ENCODE measurements around the gene CSMD2. TPM values are rescaled to one million over a fixed set of nuclear protein-coding genes. Genes with fewer than 3 reads are reported as not detected.

CSMD2 gene
- total RNA-seq, 2 experiments from 2014 or later: not detected

- CTCF ChIA-PET (ENCODE audit: unreplicated experiment): no interaction called here
- POLR2A ChIA-PET: no interaction called here
- Histone ChIP-seq H3K36me3 (ENCODE audit: insufficient read depth, low read length) (no peaks in the 10 kb centered on the region), H2AFZ (ENCODE audit: low read length) (no peak overlapping the region), H3K4me2 (ENCODE audit: low read length) (no peak overlapping the region), H3K27ac (ENCODE audit: low read depth, low read length, poor library complexity, severe bottlenecking) (no peak overlapping the region), H3K9me3 (ENCODE audit: low read length) (no peaks in the 10 kb centered on the region), H4K20me1 (ENCODE audit: insufficient read depth, low read length) (no peaks in the 10 kb centered on the region), H3K79me2 (ENCODE audit: insufficient read depth, low read depth, low read length) (no peaks in the 10 kb centered on the region), H3K4me3 (ENCODE audit: low read depth, low read length, poor library complexity, severe bottlenecking) (no peak overlapping the region), H3K9me2 (ENCODE audit: insufficient read depth, low read length) (no peaks in the 10 kb centered on the region), H3K4me1 (ENCODE audit: insufficient read depth, low read length, poor library complexity, severe bottlenecking) (no peaks in the 10 kb centered on the region)
- no peak for DNase-seq (ENCODE audit: low spot score)
- BruUV-seq (replicated peaks): no TSS peak
- intact Hi-C loops (cut with micrococcal nuclease; ENCODE audit: unreplicated experiment): no loop called here
- TF ChIP-seq CTCF (conservative IDR thresholded peaks at IDR 0.05; ENCODE audit: low read length) (no peak), EZH2phosphoT487 (IDR thresholded peaks at IDR 0.05; ENCODE audit: borderline replicate concordance, low read depth, low read length) (no peak)
Measured at GRCh38 chr1:33723251-33723650, 441.8 kb downstream of the CSMD2 start.

GRCh38 chr1:33721301-33721815, 443.7 kb downstream of the CSMD2 start:
- no TSS peak for BruUV-seq (replicated peaks)
- Histone ChIP-seq H4K20me1 (ENCODE audit: insufficient read depth, low read length) (no peaks in the 10 kb centered on the region), H3K36me3 (ENCODE audit: insufficient read depth, low read length) (no peaks in the 10 kb centered on the region), H3K9me3 (ENCODE audit: low read length) (no peaks in the 10 kb centered on the region), H3K4me3 (ENCODE audit: low read depth, low read length, poor library complexity, severe bottlenecking) (no peak overlapping the region), H3K79me2 (ENCODE audit: insufficient read depth, low read depth, low read length) (no peaks in the 10 kb centered on the region), H3K9me2 (ENCODE audit: insufficient read depth, low read length) (no peaks in the 10 kb centered on the region), H3K4me1 (ENCODE audit: insufficient read depth, low read length, poor library complexity, severe bottlenecking) (no peaks in the 10 kb centered on the region), H3K27ac (ENCODE audit: low read depth, low read length, poor library complexity, severe bottlenecking) (no peak overlapping the region), H3K4me2 (ENCODE audit: low read length) (no peak overlapping the region), H2AFZ (ENCODE audit: low read length) (no peak overlapping the region)
- intact Hi-C loops (cut with micrococcal nuclease; ENCODE audit: unreplicated experiment): no loop called here
- TF ChIP-seq CTCF (conservative IDR thresholded peaks at IDR 0.05; ENCODE audit: low read length) (no peak), EZH2phosphoT487 (IDR thresholded peaks at IDR 0.05; ENCODE audit: borderline replicate concordance, low read depth, low read length) (no peak)
- DNase-seq (ENCODE audit: low spot score): no peak
- ChIA-PET CTCF (ENCODE audit: unreplicated experiment) (no interaction called here), POLR2A (interaction anchor here (0.7 kb wide), 1 partner anchor 1792 kb away, joined by 3 read pairs; no protein-coding TSS in a partner anchor)

GRCh38 chr1:33719771-33720670, 445.0 kb downstream of the CSMD2 start:
- no TSS peak for BruUV-seq (replicated peaks)
- DNase-seq (ENCODE audit: low spot score): no peak
- CTCF ChIA-PET (ENCODE audit: unreplicated experiment): no interaction called here
- POLR2A ChIA-PET: interaction anchor here (0.6 kb wide), 1 partner anchor 130 kb away, joined by 3 read pairs; no protein-coding TSS in a partner anchor
- TF ChIP-seq EZH2phosphoT487 (IDR thresholded peaks at IDR 0.05; ENCODE audit: borderline replicate concordance, low read depth, low read length) (no peak), CTCF (conservative IDR thresholded peaks at IDR 0.05; ENCODE audit: low read length) (no peak)
- intact Hi-C loops (cut with micrococcal nuclease; ENCODE audit: unreplicated experiment): no loop called here
- H2AFZ ChIP-seq (ENCODE audit: low read length): no peak overlapping the region
- no peaks in the 10 kb centered on the region for H3K4me1 ChIP-seq (ENCODE audit: insufficient read depth, low read length, poor library complexity, severe bottlenecking)
- H3K9me3 ChIP-seq (ENCODE audit: low read length): no peaks in the 10 kb centered on the region
- H3K79me2 ChIP-seq (ENCODE audit: insufficient read depth, low read depth, low read length): no peaks in the 10 kb centered on the region
- no peaks in the 10 kb centered on the region for H3K36me3 ChIP-seq (ENCODE audit: insufficient read depth, low read length)
- H4K20me1 ChIP-seq (ENCODE audit: insufficient read depth, low read length): no peaks in the 10 kb centered on the region
- no peak overlapping the region for H3K4me2 ChIP-seq (ENCODE audit: low read length)
- no peak overlapping the region for H3K4me3 ChIP-seq (ENCODE audit: low read depth, low read length, poor library complexity, severe bottlenecking)
- H3K27ac ChIP-seq (ENCODE audit: low read depth, low read length, poor library complexity, severe bottlenecking): no peak overlapping the region
- H3K9me2 ChIP-seq (ENCODE audit: insufficient read depth, low read length): no peaks in the 10 kb centered on the region
